ENCODE data around the gene PRTN3. TPM values are rescaled to one million over a fixed set of nuclear protein-coding genes. Genes with fewer than 3 reads are reported as not detected.

The PRTN3 gene, protein sequence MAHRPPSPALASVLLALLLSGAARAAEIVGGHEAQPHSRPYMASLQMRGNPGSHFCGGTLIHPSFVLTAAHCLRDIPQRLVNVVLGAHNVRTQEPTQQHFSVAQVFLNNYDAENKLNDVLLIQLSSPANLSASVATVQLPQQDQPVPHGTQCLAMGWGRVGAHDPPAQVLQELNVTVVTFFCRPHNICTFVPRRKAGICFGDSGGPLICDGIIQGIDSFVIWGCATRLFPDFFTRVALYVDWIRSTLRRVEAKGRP
- total RNA-seq, result not detected in 2 replicates

DNA sequence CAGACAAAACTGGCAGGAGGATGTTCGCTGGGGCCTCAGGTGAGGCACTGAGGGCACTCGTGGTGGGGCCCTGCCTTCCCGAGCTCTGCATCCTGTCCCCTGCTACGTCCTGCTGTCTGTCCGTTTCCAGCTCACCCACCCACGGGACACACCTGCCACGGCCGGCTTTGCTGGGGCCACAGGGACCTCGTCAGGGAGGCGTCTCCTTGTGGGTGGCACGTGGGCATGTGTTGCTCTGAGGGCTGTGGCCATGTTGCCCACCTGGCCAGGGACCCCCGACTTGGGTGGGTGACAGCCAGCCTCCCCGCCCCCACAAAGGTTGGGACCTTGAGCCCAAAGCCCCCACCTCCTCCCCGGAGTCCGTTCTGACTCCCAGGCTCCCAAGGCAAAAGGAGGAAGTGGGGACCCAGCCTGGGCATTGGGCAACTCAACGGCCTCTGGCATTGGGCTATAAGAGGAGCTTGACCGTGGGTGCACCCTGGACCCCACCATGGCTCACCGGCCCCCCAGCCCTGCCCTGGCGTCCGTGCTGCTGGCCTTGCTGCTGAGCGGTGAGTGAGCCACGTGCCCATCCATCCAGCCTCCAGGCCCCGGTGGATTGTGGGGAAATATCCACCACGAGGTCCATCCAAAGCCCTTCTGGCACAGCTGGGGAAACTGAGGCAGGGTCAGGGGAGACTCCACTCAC, at the start of gene PRTN3:
Gene PRTN3 (plus strand): TSS at position 481 of the 688 bp plus-strand sequence. CDS start 10 bp downstream, at position 491.
- DNase-seq (ENCODE audit: extremely low read depth, low read depth, low spot score), result no peak

DNA sequence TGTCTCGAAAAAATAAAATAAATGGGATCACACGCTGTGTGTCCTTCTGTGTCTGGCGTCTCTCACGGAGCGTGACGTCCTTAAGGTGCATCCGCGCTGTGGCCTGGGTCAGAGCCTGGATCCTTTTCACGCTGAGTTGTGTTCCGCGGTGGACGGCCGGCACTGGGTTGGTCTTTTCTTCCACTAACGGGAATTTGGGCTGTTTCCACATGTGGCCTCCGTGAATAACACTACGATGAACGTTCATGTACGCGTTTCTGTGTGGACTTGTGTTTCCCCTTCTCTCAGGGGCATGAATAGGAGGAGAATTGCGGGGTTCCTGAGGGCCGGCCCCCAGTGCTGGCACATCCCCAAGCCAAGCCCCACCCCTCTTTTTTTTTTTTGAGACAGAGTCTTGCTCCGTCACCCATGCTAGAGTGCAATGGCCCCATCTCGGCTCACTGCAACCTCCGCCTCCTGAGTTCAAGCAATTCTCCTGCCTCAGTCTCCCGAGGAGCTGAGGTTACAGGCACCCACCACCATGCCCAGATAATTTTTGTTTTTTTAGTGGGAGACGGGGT, 49.7 kb upstream of the PRTN3 start:
- no peak for DNase-seq (ENCODE audit: extremely low read depth, low read depth, low spot score)

DNA sequence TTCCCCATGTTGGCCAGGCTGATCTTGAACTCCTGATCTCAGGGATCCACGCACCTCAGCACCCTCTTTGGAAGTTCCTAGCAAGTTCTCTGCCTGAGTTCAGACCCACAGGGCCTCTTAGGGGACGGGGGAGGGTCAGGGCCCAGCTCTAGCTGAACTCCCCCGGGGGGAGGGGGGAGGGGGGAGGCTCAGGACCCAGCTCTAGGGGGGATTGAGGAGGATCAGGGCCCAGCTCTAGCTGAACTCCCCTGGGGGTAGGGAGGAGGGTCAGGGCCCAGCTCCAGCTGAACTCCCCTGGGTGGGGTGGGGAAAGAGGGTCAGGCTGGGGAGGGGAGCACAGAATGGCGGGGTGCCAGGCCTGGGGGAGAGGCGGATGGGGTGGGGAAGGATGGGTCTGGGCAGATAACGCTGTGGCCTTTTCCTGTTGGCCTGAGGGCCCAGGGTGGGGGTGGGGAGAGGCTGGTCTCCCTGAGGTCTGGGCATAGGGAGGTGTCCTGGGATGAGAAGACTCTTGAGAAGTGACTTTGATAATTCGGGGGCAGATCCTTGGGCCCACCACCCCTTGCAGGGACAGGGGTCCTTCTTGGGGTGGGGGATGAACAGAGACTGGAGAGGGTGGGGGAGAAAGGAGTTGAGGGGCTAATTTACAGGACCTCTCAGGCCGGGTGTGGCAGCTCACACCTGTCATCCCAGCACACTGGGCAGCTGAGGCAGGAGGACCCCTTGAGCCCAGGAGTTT, 49.1 kb upstream of the PRTN3 start:
- DNase-seq (ENCODE audit: extremely low read depth, low read depth, low spot score), result no peak

DNA sequence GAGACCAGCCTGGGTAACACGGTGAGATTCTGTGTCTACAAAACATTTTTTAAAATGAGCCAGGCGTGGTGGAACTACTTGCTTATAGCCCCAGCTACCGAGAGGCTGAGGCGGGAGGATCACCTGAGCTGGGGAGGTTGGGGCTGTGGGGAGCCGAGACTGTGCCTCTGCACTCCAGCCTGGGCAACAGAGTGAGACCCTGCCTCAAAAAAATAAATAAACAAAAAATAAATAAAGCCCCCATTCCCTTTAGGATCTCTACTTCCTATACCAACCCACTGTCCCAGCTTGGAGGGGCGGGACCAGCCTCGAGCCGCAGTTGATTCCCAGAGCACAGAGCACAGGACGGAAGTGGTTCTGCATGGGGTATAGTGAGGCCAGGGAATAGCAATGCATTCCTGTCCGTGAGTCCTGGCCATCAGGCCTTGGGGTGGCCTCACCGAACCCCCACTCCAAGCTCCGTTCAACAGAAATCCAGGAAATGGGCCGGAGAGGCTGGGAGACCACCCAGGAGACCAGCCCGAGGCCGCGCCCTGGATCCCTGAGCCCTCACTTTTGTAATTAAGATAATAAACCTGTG, 48.4 kb upstream of the PRTN3 start:
- no peak for DNase-seq (ENCODE audit: extremely low read depth, low read depth, low spot score)

DNA sequence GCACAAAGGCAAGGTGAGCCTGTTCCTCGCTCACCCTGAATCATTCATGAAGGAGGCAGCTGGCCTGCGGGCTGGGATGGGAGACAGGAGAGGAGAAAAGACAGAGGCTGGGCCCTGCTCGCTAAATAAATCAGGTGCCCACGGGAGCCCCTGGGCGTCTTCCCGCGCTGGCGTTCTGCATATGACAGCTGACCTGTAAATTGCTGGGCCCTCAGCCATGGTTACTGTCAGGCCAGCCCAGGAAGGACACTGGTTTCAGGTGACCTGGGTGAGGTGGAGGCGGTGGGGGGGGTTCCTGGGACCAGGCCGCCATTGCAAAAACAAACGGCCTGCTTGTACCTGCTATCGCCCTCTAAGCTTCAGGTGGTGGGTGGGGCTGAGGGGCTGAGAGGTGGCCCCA, 47.0 kb upstream of the PRTN3 start:
- DNase-seq (ENCODE audit: extremely low read depth, low read depth, low spot score), result no peak

DNA sequence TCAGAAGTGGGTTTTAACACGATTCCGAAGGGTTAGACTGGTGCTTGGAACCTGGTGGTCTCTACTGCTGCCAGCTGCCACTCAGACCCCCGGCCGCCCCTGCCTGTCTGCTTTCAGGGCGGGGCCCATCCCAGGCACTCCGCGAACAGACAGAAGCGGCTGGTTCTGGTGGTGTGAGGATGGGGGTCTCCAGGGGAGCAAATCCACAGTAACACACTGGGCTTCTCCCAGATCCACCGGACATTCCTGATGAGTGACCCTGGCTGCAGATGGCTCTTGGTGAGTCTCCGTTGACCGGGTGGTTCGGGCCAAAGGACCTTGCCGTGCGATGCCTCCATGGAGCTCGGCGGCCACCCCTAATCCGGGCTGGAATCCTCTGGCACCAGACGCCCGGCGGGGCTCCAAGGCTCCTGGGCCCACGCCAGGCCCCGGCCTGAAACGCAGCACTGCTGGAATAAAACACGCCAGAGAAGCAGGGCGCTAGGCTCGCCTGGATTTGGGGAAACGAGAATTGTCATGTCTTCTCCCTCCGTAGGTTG, 45.7 kb upstream of the PRTN3 start:
- no peak for DNase-seq (ENCODE audit: extremely low read depth, low read depth, low spot score)

DNA sequence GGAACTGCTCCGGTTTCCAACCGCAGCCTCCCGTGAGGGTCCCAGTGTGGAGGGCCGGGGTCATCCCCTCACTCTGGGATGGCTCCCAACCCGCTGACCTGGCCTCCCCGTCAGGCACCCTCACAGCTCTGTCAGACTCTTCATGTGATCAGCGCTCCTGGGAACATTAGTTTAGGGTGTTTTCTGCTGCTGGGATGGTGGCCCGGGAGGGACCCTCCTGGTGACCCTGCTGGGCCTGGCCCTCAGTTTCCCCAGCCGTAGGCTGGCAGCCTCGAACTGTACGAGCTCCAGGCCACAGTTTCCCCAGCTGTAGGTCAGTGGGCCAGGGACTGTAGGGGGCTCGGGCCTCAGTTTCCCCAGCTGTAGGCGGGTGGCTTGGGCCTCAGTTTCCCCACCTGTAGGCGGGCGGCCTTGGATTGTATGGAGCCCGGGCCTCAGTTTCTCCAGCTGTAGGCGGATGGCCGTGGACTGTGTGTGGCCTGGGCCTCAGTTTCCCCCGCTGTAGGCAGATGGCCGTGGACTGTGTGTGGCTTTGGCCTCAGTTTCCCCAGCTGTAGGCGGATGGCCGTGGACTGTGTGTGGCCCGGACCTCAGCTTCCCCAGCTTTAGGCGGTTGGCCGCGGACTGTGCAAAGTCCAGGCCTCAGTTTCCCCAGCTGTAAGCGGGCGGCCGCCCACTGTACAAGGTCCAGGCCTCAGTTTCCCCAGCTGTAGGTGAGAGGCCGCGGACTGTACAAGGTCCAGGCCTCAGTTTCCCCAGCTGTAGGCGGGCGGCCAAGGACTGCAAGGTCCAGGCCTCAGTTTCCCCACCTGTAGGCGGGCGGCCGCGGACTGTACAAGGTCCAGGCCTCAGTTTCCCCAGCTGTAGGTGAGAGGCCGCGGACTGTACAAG, 44.9 kb upstream of the PRTN3 start:
- no peak for DNase-seq (ENCODE audit: extremely low read depth, low read depth, low spot score)

DNA sequence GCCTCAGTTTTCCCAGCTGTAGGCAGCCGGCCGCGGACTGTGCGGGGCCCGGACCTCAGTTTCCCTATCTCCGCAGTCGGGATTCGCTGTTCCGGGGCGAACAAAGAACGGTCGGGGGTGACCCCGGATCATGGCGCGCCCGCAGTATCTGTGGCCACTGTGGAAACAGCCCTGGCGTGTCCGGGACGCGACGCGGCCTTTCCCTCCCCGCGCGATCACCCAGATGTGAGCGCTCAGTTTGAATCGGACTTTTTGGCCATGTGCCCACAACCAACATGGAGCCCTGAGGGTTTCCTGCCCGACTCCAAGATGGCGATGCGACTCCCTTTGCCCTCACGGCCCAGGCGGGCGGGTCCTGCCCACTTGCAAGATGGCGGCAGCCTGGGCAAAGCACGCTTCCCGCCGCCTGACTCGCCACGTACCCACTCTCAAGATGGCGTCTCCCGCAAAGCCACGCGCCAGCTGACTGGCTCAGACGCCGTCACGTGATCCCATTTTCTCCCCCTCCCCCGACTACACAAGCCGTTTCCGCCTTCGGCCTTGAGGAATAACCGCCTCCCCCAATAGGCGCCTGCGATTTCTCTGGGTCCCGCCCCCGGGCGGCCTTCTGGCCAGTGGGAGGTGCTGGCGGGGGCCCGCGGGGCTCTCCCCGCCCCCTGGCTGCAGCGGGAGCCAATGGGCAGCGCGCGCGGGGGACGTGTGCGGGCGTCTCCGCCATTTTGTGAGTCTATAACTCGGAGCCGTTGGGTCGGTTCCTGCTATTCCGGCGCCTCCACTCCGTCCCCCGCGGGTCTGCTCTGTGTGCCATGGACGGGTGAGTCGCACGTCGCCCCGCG, 43.9 kb upstream of the PRTN3 start, which contains the start of gene PTBP1:
Gene PTBP1 (plus strand): TSS at position 761 of the 836 bp plus-strand sequence. CDS start 46 bp downstream, at position 807.
- DNase-seq (ENCODE audit: extremely low read depth, low read depth, low spot score), result peak; percentile 99

DNA sequence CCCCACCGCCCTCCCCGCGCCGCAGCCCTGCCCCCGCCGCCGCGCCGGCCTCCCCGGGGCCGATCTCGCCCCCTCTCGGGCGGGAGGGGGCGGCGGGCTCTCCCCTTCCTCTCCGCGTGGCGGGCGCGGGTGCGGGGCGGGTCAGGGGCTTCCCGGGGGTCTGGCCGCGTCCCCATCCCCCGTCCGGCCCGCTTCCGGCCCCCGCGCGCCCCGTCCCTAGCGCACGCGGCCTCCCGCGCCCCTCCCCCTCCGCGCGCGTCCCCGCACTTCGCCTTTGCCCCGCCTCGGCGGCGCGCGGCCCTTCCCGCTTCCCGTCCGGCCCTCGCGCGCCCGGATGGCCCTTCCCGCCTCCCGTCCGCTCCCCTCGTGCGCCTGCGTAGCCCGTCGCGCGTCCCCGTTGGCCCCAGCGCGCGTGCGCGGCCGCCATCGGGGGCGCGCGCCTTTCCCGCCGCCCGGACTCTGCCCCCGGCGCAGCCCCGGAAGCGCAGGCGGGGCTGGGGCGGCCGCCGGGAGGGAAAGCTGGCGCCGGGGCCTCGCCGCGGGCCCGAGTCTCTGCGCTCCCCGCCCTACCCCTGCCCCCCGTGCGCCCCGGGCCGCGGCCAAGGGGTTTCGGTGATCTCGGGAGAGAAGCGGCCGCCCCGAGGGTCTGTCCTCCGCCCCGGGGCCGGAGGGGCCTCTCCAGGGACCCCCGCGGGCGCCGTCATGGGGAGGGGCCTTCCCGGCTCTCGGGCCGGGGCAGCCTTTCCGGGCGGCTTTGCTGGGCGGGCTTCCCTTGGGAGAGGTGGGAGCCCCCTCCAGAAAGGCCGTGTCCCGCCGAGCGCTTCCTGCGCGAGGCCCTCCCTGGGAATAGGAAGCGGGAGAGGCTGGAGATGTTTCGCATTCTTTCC, 43.0 kb upstream of the PRTN3 start:
- no peak for DNase-seq (ENCODE audit: extremely low read depth, low read depth, low spot score)

DNA sequence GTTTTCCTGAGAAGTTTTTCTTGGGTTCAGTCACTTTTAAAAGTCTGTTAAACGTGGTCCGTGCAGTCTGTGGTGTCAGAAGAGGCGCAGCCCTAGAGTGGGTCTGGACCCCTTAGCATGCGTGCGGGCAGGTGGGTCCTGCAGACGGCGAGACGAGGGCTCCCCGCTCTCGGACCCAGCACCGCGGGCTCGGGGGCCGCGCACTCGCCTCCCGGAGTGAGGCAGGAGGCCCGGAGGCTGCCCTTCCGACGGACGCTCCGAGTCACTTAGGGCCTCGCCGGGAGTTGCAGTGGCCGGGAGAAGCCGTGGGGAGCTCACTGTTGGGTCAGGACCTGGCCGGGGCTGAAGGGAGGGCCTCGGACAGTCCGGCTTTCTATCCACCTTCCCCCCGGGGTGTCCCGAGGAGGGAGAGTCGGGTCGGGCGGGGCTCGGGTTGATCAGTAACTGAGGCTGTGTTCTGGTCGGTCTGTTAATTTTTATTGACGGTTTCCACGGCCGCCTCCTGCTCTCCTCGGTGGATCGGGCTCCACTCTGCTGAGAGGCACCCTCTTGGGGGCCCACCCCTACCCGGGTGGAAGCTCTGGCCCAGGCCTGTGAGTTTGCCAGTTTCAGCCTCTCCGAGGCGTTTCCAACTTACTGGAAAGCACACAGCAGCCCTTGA, 42.3 kb upstream of the PRTN3 start:
- DNase-seq (ENCODE audit: extremely low read depth, low read depth, low spot score), result no peak

DNA sequence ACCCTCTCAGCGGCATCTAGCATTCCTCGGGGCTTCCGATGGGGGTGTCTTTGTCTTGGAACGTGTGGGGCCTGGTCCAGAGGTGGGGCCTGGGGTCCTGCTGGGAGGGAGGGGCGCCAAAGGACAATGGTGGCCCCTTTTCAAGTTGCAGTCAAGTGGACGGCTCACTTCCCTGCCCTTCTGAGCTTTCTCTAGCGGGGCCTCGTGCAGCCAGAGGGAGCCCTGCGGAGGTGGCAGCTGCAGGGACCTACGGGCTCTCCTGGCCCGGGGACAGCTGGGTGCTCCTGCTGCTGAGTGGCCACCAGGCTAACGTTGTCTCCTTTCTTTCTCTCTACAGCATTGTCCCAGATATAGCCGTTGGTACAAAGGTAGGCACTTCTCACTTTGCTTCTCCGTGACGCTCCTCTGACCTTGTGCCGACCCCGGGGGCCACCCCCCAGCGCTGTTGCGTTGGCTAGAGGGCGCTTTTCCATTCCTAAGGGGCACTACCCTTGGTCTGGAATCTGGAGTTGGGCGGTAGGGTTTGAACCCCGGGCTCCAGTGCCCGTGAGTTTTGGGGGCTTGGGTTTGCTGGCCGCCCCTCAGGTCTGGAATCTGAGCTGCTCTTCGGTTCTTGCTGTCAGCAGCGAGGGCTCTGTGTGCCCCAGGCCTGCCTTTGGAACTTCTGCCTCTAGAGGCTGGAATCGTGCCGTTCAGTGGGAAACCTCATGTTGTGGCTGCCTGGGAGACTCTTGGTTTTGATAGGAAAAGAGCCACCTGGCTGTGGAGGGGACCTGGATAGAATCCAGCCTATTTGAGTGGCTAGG, 41.5 kb upstream of the PRTN3 start:
- DNase-seq (ENCODE audit: extremely low read depth, low read depth, low spot score), result no peak

DNA sequence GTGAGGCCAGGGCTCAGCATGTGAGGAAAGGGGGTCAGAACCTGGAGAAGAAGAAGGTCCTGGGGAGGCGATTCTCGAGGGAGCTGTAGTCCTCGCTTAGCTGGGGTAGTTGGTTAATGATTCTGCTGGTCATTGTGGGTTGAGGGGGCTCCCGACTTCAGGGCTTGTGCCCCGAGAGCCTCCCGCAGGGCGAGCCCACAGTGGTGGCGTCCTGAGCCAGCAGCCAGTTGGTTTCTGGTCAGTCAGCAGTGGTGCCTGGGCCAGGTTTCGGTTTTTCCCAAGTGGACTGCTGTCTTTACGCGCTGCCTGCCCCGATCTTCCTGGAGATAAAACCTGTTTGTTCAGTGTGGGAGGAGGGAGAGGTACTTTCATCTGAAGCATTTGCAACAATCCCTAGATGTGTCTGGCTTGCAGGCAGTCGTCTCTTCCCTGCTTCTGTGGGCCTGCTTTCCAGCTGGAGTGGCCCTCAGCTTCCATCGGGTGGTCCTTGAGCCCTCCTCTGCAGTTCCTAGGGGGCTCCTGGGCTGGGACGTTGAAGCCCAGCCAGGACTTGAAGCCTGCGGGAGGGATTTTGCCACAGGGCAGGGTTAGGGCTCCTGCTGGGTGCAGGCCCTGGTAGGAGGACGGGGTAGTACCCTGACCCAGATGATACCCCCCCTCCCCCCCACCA, 40.3 kb upstream of the PRTN3 start:
- DNase-seq (ENCODE audit: extremely low read depth, low read depth, low spot score), result no peak

DNA sequence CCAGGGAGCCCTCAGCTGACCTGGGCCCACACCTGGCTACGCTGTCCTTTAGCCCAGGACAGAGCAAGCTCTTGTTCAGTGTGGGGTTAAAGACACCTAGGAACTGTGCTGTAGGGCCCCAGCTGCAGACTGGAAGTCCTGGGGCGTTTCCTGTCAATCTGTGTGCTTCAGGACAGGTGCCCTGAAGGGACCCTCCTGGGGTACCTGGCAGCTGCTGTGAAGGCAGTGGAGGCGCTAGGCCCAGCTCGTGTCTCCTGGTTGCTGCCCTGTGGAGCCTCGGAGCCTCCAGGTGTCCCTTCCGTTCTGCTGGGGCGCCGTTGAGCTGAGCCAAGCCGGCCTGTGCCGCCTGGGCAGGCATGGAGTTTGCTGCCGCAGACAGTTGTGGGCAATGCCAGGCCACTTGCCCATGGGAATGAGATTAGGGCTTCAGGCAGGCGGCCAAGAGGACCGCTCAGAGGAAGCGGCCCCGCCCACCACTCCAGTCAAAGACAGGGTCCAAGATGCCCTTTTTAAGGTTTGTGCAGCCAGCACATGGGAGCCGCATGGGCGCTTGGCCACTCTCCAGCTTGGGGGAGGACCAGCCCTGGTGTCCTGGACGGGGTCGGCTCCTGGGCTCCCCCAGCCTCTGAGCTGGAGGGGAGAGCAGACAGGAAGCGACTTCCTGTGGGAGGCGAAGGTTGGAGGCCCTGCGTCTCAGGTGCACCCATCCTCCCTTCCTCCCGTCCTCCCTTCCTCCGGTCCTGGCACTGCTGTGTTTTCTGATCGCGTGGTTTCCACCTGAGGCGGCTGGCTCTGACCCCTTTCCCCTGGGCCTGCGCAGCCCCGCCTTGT, 39.6 kb upstream of the PRTN3 start:
- no peak for DNase-seq (ENCODE audit: extremely low read depth, low read depth, low spot score)

DNA sequence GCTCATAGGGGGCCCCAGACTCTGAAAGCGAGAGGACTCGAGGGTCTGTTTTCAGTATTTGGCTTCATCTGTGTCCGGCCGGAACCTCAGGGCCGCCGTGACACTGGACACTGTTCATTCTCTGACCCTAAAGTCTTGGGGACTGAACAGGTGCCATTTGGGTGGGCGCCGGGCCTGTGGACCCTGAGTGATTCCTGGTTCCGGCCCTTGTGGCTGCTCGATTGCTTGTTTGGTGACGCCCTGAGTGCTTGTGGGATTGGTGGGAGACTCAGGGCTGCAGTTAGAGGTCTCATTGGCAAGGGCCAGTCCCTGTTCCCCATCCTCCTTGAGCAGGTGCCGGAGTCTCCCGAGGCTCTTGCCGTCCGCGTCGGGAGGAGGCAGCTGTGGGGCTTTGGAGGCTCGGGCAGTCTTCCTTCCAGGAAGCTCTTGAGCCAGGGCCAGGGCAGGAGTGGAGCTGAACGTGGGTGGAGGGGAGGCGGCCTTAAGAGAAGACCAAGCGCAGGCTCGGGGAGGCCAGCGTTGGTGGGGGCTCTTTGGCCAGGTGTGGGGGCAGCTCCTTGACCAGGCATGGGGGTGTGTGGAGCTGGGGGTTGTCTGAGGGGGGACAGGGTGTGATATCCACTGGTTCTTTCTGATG, 38.8 kb upstream of the PRTN3 start:
- DNase-seq (ENCODE audit: extremely low read depth, low read depth, low spot score), result no peak
